ENCODE results near the gene MPPED2. TPM values are rescaled to one million over a fixed set of nuclear protein-coding genes. Genes with fewer than 3 reads are reported as not detected.

The MPPED2 gene
- total and polyA plus RNA-seq, 2 of the 13 experiments (the other 11 are each of a cell fraction or from before 2014, with no cell fraction given): not detected

DNA sequence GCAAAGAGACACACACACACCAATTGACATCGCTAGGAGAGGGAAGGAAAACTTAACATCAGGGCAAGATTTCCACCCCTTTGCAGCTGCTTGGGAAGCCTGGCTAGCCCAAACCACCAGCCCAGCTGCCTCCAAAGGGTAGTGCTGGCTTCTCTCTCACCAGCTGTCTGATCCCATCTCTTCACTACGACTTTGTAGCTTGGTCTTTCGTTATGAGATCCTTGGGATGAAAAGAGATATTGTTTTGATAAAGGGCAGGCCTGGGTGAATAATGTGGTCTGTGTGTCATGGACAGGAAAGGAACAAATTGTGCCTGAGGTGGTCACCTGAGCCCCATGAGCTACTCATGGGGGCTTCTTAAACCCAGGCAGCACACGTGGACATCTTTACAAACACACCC, 161.3 kb downstream of the MPPED2 start:
- H3K9me3 ChIP-seq (ENCODE audit: low read length): no peaks in the 10 kb centered on the region
- H4K20me1 ChIP-seq (ENCODE audit: insufficient read depth, low read length): no peaks in the 10 kb centered on the region
- intact Hi-C loops (cut with micrococcal nuclease; ENCODE audit: unreplicated experiment): no loop called here
- no peak overlapping the region for H3K27ac ChIP-seq (ENCODE audit: extremely low read length, insufficient read depth, low read length)
- 0 out of 2 replicates have a peak, but pooled peaks cover 5% of the 10 kb centered on the region for H3K4me1 ChIP-seq (ENCODE audit: insufficient read depth, low read length)
- ChIA-PET CTCF (ENCODE audit: low intra/inter-chr PET ratio, low total read pairs) (no interaction called here), POLR2A (no interaction called here)
- 16% methylated on average over 4 of the region's 4 CpGs for WGBS (ENCODE audit: low lambda C conversion rate)
- ATAC-seq (no peak), FAIRE-seq (no peak), DNase-seq (ENCODE audit: low spot score) (no peak)
- peaks cover 0 to 2% of the 10 kb centered on the region in 2 experiments; a peak in 1 of 5 replicates for H3K27me3 ChIP-seq (ENCODE audit: control insufficient read depth in 1 of 2, insufficient read depth in 2 of 2, low read length in 2 of 2)
- H3K79me2 ChIP-seq (ENCODE audit: insufficient read depth, low read length): no peaks in the 10 kb centered on the region
- no peak overlapping the region for H2AFZ ChIP-seq (ENCODE audit: low read length)
- in situ Hi-C loops (cut with HindIII; ENCODE audit: extremely low pct_ligation_motif_present, low pct_unique_long_range_greater_than_20kb): no loop called here
- TF ChIP-seq GTF3A (CRISPR knock-in tag; conservative IDR thresholded peaks at IDR 0.05) (no peak), LCORL (IDR thresholded peaks at IDR 0.05) (no peak), LCORL (CRISPR knock-in tag; IDR thresholded peaks at IDR 0.05) (no peak), ARHGAP35 (CRISPR knock-in tag; IDR thresholded peaks at IDR 0.05; ENCODE audit: borderline replicate concordance) (no peak)
- TF ChIP-seq, protein P1, sequence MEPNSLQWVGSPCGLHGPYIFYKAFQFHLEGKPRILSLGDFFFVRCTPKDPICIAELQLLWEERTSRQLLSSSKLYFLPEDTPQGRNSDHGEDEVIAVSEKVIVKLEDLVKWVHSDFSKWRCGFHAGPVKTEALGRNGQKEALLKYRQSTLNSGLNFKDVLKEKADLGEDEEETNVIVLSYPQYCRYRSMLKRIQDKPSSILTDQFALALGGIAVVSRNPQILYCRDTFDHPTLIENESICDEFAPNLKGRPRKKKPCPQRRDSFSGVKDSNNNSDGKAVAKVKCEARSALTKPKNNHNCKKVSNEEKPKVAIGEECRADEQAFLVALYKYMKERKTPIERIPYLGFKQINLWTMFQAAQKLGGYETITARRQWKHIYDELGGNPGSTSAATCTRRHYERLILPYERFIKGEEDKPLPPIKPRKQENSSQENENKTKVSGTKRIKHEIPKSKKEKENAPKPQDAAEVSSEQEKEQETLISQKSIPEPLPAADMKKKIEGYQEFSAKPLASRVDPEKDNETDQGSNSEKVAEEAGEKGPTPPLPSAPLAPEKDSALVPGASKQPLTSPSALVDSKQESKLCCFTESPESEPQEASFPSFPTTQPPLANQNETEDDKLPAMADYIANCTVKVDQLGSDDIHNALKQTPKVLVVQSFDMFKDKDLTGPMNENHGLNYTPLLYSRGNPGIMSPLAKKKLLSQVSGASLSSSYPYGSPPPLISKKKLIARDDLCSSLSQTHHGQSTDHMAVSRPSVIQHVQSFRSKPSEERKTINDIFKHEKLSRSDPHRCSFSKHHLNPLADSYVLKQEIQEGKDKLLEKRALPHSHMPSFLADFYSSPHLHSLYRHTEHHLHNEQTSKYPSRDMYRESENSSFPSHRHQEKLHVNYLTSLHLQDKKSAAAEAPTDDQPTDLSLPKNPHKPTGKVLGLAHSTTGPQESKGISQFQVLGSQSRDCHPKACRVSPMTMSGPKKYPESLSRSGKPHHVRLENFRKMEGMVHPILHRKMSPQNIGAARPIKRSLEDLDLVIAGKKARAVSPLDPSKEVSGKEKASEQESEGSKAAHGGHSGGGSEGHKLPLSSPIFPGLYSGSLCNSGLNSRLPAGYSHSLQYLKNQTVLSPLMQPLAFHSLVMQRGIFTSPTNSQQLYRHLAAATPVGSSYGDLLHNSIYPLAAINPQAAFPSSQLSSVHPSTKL (CRISPR knock-in tag; IDR thresholded peaks at IDR 0.05): no peak
- no TSS peak for BruUV-seq (replicated peaks)
- H3K4me2 ChIP-seq (ENCODE audit: low read depth, low read length): no peak overlapping the region
- no peak overlapping the region for H3K9ac ChIP-seq (ENCODE audit: insufficient read depth, low read depth, low read length)
- H3K4me3 ChIP-seq (replicated peaks in 1 of 3; ENCODE audit: insufficient read depth in 1 of 3, low read depth in 2 of 3, low read length in 3 of 3): no peak overlapping the region
- H3K36me3 ChIP-seq (replicated peaks in 1 of 2; ENCODE audit: control insufficient read depth in 1 of 2, insufficient read depth in 2 of 2, low read length in 2 of 2): no peaks in the 10 kb centered on the region

DNA sequence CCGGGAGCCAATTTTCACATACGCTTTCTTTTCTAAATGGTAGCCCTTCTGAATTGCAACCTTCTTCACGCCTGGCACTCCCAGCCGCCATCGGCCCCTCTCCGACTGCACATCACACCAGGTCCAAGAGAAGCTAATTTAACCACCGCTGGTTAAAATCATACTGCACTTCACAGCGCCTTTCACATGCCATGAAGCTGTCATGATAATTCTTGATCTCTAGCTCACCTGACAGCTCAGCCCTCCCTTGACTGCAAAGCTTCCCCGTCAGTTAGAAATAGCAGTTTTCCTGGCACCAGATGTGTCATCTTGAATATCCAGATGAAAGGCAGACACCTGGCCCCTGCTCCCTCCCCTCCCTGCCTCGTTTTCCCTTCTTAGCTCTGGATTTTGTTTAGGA, 161.8 kb downstream of the MPPED2 start:
- in situ Hi-C loops (cut with HindIII; ENCODE audit: extremely low pct_ligation_motif_present, low pct_unique_long_range_greater_than_20kb) (no loop called here), intact Hi-C loops (cut with micrococcal nuclease; ENCODE audit: unreplicated experiment) (no loop called here)
- H3K27ac ChIP-seq (ENCODE audit: extremely low read length, insufficient read depth, low read length): no peak overlapping the region
- H2AFZ ChIP-seq (ENCODE audit: low read length): no peak overlapping the region
- WGBS (ENCODE audit: low lambda C conversion rate): 48% methylated on average over 10 of the region's 10 CpGs
- no peak overlapping the region for H3K9ac ChIP-seq (ENCODE audit: insufficient read depth, low read depth, low read length)
- H3K27me3 ChIP-seq (ENCODE audit: control insufficient read depth in 1 of 2, insufficient read depth in 2 of 2, low read length in 2 of 2): peaks cover 0 to 3% of the 10 kb centered on the region in 2 experiments; a peak in 1 of 5 replicates
- H4K20me1 ChIP-seq (ENCODE audit: insufficient read depth, low read length): no peaks in the 10 kb centered on the region
- no peak for ATAC-seq
- H3K79me2 ChIP-seq (ENCODE audit: insufficient read depth, low read length): no peaks in the 10 kb centered on the region
- no peaks in the 10 kb centered on the region for H3K9me3 ChIP-seq (ENCODE audit: low read length)
- ChIA-PET CTCF (ENCODE audit: low intra/inter-chr PET ratio, low total read pairs) (no interaction called here), POLR2A (no interaction called here)
- BruUV-seq (replicated peaks): no TSS peak
- no peak for DNase-seq (ENCODE audit: low spot score)
- FAIRE-seq: no peak
- H3K4me2 ChIP-seq (ENCODE audit: low read depth, low read length): no peak overlapping the region
- H3K4me3 ChIP-seq (replicated peaks in 1 of 3; ENCODE audit: insufficient read depth in 1 of 3, low read depth in 2 of 3, low read length in 3 of 3): no peak overlapping the region
- no peaks in the 10 kb centered on the region for H3K36me3 ChIP-seq (replicated peaks in 1 of 2; ENCODE audit: control insufficient read depth in 1 of 2, insufficient read depth in 2 of 2, low read length in 2 of 2)
- H3K4me1 ChIP-seq (ENCODE audit: insufficient read depth, low read length): 0 out of 2 replicates have a peak, but pooled peaks cover 5% of the 10 kb centered on the region
- TF ChIP-seq ZNF180 (CRISPR knock-in tag; IDR thresholded peaks at IDR 0.05; ENCODE audit: borderline replicate concordance, low read depth): no peak
- TF ChIP-seq, protein P2, sequence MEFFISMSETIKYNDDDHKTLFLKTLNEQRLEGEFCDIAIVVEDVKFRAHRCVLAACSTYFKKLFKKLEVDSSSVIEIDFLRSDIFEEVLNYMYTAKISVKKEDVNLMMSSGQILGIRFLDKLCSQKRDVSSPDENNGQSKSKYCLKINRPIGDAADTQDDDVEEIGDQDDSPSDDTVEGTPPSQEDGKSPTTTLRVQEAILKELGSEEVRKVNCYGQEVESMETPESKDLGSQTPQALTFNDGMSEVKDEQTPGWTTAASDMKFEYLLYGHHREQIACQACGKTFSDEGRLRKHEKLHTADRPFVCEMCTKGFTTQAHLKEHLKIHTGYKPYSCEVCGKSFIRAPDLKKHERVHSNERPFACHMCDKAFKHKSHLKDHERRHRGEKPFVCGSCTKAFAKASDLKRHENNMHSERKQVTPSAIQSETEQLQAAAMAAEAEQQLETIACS (CRISPR knock-in tag; IDR thresholded peaks at IDR 0.05): no peak
- TF ChIP-seq, protein P3, sequence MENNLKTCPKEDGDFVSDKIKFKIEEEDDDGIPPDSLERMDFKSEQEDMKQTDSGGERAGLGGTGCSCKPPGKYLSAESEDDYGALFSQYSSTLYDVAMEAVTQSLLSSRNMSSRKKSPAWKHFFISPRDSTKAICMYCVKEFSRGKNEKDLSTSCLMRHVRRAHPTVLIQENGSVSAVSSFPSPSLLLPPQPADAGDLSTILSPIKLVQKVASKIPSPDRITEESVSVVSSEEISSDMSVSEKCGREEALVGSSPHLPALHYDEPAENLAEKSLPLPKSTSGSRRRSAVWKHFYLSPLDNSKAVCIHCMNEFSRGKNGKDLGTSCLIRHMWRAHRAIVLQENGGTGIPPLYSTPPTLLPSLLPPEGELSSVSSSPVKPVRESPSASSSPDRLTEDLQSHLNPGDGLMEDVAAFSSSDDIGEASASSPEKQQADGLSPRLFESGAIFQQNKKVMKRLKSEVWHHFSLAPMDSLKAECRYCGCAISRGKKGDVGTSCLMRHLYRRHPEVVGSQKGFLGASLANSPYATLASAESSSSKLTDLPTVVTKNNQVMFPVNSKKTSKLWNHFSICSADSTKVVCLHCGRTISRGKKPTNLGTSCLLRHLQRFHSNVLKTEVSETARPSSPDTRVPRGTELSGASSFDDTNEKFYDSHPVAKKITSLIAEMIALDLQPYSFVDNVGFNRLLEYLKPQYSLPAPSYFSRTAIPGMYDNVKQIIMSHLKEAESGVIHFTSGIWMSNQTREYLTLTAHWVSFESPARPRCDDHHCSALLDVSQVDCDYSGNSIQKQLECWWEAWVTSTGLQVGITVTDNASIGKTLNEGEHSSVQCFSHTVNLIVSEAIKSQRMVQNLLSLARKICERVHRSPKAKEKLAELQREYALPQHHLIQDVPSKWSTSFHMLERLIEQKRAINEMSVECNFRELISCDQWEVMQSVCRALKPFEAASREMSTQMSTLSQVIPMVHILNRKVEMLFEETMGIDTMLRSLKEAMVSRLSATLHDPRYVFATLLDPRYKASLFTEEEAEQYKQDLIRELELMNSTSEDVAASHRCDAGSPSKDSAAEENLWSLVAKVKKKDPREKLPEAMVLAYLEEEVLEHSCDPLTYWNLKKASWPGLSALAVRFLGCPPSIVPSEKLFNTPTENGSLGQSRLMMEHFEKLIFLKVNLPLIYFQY (CRISPR knock-in tag; IDR thresholded peaks at IDR 0.05; ENCODE audit: borderline replicate concordance): no peak
